Ramos (cell line): ENCODE data around the gene RELCH.
"Not testable (repeated sequence)": the region's sequence is repeated elsewhere in the genome, so short reads cannot be mapped to it uniquely, and the experiment has no call there.

Source experiments
- in situ Hi-C: fragments of 300-500 bp; cut with MboI; formaldehyde crosslinking; loops from one replicate; pipeline ENCODE4 v1.14.3; 2022; ENCODE audit warnings: low sequenced_read_pairs; ENCODE audit not compliant: unreplicated experiment

RELCH gene, protein sequence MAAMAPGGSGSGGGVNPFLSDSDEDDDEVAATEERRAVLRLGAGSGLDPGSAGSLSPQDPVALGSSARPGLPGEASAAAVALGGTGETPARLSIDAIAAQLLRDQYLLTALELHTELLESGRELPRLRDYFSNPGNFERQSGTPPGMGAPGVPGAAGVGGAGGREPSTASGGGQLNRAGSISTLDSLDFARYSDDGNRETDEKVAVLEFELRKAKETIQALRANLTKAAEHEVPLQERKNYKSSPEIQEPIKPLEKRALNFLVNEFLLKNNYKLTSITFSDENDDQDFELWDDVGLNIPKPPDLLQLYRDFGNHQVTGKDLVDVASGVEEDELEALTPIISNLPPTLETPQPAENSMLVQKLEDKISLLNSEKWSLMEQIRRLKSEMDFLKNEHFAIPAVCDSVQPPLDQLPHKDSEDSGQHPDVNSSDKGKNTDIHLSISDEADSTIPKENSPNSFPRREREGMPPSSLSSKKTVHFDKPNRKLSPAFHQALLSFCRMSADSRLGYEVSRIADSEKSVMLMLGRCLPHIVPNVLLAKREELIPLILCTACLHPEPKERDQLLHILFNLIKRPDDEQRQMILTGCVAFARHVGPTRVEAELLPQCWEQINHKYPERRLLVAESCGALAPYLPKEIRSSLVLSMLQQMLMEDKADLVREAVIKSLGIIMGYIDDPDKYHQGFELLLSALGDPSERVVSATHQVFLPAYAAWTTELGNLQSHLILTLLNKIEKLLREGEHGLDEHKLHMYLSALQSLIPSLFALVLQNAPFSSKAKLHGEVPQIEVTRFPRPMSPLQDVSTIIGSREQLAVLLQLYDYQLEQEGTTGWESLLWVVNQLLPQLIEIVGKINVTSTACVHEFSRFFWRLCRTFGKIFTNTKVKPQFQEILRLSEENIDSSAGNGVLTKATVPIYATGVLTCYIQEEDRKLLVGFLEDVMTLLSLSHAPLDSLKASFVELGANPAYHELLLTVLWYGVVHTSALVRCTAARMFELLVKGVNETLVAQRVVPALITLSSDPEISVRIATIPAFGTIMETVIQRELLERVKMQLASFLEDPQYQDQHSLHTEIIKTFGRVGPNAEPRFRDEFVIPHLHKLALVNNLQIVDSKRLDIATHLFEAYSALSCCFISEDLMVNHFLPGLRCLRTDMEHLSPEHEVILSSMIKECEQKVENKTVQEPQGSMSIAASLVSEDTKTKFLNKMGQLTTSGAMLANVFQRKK

DNA sequence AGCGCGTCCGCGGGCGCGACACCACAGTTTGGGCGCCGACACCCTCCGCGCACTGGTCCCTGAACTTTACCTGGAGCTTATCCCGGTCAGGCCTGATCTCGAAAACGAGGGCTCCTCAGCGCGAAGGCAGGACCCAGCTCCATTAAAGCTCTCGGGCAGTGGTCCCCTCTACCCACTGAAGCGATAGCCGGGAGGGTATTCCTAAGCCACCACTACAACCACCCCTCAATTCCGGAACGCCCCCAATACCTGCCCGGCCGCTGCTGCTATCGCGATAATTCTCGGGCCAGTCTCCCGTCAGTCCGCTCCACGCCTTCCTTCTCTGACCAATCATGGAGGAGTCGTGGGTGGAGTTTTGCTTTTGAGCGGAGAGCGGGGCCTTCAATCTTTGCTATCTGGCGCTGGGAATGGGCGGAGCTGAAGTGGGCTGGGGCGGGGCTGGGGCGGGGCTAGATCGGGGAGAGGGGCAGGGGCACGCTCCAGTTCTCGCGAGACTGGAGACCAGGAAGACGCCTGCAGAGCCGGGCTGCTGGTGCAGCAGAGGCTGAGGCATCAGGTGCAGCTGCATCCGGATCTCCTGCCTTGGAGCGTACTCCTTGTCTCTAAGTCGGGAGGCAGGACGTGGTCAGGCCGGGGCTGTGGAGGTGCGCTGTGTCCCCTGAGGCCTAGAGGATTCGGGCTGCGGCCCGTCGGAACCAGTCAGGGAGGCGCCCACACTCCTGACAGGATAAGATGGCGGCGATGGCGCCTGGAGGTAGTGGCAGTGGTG, at the start of gene RELCH, which contains the start of gene PIGN:
Gene RELCH (plus strand): TSS at position 482 of the 769 bp plus-strand sequence. CDS start 251 bp downstream, at position 733.
Gene PIGN (minus strand): TSS at position 283 of the 769 bp plus-strand sequence. CDS start 25,703 bp downstream, outside the sequence.
- in situ Hi-C loops: no loop called here

DNA sequence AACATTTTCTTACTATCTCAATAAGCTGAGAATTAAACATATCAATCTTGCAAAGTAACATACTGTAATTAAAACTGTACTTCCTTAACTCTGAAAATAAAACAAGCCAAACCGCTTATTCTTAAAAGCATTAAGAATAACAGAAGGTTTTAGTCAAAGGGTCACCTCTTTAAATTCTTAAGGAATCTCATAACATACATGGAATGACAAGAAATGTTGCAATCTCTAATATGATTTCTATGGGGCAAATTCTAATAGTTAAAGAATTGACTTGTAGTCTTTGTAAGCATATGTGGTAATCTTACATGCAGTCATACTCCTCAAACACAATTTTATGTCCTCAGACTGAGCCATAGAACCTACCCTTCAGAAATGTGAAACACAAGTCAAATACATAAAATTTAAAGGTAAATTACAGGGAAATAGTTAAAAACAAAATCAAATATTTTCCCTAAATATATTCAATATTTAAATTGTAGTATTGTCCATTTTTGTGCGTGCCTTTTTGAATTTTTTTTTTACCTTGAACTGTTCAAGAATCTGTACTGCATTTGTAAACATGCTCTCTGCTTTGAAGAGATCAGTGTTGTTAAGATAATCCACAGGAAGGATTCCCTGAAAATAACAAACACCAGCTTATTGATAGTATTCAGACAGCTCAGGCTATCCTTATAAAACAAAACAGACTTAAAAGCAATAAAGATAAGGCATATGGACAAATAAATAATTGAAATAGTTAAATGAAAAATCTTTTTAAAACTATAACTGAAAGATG, 48.4 kb upstream of the RELCH start:
- in situ Hi-C loops: loop anchor here (25.0 kb wide), 1 partner anchor 501 kb away; no protein-coding TSS in a partner anchor

DNA sequence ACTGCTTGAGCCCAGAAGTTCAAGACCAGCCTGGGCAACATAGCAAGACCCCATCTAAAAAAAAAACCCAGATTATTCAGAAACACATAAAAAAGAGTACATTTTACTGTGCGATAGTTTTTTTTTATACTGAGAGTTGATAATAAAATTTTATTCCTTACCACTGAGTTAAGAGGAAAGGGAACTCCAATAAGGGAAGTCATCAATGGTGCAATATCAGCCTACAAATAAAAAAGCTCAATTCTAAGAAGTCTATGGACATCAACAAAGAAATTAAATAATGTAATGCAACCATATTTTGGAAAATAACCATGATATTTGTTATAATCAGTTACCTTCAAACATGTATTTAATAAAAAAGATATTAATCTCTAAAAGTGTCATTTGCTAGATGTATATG, 46.8 kb upstream of the RELCH start:
- in situ Hi-C loops: loop anchor here (25.0 kb wide), 1 partner anchor 503 kb away; no protein-coding TSS in a partner anchor

DNA sequence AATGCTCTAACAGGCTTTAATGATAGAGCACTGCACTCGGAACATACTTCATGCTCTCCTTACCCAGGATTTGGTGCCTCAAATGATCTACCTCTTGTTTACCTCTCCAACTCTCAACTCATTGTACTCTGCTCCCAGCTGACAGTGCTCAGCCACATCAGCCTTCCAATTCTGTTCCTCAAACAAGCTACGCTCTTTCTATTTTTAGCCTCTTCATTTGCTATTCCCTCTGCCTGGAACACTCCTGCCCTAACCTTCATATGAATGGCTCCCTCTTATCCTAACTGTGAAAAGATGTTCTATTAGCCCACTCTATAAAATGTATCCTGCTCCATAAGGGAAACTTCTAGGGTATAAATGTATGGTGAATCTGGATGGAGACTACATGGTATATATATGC, 42.7 kb upstream of the RELCH start:
- in situ Hi-C loops: loop anchor here (25.0 kb wide), 1 partner anchor 507 kb away; no protein-coding TSS in a partner anchor

DNA sequence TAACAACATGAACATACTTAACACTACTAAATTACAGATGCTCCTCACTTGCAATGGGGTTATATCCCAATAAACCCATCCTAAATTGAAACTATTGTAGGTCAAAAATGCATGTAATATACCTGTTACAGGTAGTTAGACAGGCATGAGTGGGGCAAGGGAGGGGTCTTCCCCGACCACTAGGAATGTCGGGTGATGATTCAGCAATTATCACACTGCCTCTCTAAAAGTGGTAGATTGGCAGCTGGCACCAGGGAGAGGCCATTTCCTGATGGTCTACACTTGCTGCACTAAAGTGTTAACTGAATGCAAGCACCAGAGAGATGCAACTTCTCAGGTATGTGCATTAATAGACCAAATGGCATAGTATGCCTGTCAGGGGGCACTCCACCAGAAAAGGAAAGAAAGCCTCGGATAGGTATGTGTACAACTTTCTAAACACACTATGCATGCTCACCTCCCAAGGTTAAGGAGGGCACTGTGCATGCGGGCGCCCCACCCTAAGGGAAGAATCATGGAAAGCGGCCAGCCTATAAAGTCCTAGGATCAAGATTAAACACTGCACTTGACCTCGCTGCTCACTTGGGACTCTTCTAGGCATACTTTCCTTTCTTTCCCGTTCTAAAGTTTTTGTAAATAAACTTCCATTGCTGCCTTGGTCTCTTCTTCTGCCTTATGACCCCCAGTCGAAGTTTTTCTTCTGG, 35.8 kb upstream of the RELCH start:
- in situ Hi-C loops: no loop called here

DNA sequence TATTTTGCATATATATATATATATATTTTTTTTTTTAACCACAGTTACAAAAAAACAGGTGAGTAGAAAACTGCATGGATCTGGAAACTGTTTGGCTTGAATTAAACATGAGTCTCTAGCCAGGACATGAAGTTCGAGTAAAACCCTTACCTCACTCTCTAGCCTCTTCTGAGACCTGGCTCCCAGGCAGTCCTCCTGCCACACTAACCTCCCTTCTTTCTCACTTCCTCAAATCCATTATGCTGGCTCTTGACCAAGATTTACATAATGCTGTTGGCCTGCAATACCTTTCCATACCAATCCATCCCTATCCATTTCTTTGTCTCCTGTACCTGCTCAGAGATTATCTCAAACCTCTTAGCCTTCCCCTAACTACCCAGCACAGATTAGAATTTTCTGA, 34.2 kb upstream of the RELCH start:
- in situ Hi-C loops: no loop called here

DNA sequence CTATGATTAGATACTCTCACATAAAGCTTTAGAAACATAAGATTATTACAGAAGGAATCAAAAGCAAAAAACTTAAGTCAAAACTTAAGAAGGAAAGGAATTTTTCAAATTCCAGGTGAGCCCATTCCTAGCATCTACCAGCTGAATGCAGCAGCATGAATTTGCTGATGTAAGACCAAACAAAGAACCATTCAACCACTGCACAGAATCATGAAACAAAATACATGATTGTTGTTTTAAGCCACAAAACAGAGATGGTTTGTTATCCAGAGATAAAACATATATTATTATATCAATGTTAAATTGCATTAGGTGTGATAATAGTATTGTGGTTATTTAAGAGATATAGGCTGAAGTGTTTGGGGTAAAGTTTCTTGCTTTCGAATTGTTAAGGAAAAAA, 29.2 kb upstream of the RELCH start:
- in situ Hi-C loops: no loop called here

DNA sequence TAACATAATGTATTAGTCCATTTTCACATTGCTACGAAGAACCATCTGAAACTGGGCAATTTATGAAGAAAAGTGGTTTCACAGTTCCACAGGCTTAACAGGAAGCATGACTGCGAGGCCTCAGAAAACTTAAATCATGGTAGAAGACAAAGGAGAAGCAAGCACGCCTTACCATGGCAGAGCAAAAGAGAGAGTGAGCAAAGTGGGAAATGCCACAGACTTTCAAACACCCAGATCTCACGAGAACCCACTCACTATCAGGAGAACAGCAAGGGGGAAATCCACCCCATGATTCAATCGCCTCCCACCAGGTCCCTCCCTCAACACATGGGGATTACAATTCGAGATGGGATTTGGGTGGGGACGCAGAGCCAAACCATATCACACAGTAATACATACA, 22.7 kb upstream of the RELCH start:
- in situ Hi-C loops: no loop called here

DNA sequence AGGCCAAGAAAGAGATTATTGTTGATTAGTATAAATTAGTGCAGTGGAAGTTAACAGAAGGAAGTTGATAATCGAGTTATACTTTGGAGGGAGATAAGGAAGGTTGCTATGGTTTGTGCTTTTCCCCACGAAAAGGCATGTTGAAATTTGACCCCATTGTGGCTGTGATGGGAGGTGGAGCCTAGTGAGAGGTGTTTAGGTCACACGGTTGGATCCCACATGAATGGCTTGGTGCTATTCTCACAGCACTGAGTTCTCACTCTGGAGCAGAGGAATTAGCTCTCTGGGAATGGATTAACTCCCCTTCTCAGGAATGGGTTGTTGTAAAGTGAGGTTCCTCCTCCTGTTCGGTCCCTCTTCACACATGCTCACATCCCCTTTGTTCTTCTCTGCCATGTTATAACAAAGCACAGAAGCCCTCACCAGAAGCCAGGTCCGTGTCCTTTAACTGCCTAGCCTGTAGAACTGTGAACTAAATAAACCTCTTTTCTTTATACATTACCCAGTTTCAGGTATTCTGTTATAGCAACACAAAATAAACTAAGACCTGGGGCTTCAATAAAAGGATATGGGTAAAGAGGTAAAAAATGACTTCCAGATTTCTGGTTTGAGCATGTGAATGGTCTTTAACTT, 22.1 kb upstream of the RELCH start:
- in situ Hi-C loops: no loop called here

DNA sequence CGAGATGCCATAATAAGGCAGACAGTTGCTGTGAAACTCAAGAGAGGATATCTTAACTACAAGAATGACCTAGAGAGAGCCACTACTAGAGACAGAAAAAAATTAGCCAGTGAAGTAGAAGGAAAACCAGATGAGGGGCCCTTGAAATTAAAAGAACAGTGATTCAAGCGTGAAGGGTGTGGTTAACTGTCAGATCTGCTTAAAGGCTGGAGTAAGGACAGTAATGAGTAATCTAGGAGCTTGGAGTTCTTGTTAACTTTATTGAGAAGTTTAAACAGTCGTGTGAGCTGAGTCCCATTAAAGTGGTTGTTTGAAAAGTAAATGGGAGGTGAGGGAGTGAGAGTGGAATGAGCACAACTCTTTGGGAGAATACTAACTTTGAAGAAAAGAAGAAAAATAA, 21.5 kb upstream of the RELCH start:
- in situ Hi-C loops: no loop called here

DNA sequence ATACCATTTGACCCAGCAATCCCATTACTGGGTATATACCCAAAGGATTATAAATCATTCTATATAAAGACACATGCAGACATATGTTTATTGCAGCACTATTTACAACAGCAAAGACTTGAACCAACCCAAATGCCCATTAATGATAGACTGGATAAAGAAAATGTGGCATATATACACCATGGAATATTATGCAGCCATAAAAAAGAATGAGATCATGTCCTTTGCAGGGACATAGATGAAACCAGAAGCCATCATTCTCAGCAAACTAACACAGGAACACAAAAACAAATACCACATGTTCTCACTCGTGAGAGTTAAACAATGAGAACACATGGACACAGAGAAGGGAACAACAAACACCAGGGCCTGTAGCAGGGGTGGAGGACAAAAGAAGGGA, 20.5 kb upstream of the RELCH start:
- in situ Hi-C loops: not testable (repeated sequence)

DNA sequence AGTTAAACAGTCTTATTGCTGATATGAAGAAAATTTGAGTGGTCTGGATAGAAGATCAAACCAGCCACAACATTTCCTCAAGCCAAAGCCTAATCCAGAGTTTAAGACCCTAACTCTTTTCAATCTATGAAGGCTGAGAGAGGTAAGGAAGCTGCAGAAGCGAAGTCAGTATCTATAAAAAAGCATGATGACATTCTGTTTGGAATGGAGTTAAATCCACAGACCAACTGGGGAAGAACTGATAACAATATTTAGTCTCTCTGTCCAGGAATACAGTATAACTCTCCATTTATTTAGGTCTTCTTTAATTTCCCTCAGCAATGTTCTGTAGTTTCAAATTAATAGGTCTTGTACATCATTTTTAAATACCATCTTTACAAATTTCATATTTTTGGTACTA, 16.2 kb upstream of the RELCH start:
- in situ Hi-C loops: no loop called here

DNA sequence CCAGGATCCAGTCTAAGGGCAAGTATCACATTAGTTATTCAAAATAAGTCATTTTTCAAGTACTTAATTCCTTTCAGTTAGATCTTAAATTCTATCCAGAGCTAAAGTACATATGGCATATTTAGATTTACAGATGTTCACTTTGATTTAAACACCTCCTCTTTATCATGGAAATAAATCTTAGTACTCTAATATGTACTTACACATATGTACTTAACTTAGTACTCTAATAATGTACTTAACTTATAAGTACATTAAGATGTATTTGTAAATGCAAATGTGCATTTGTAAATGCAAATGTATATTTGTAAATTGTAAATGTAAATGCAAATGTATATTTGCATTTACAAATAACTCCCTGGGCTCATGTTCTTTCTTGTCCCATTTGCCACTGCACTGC, 14.8 kb upstream of the RELCH start:
- in situ Hi-C loops: no loop called here

DNA sequence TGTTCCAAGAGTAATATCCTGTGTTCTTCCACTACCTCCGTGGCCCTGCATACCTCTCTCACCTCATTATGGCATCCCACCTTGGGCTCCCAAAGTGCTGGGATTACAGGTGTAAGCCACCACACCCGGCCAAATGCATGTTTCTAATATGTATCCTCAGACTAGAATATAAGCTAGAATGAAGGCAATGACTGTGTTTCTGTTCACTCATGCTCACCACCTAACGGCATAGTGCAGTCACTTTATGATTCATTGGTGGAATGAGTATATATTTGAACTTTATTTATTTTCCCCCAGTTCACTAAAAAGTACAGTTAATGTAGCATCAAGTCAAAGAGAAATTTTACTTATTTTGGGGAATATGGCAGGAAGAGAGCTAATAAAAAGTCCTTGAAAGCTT, 11.5 kb upstream of the RELCH start:
- in situ Hi-C loops: no loop called here

DNA sequence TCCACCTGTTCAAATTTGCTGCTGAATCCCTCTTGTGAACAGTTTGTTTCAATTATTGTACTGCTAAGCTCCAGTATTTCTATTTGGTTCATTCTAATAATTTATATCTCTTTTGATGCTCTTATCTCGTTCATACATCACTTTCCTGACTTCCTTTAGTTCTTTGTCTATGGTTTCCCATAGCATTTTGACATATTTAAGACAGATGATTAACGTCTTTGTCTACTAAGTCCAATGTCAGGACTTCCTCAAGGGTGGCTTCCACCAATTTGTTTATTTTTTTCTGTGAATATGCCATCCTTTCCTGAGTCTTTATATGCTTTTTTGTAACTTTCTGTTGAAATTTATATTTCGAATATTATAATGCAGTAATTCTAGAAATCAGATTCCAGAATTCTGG, 9.8 kb upstream of the RELCH start:
- in situ Hi-C loops: no loop called here

DNA sequence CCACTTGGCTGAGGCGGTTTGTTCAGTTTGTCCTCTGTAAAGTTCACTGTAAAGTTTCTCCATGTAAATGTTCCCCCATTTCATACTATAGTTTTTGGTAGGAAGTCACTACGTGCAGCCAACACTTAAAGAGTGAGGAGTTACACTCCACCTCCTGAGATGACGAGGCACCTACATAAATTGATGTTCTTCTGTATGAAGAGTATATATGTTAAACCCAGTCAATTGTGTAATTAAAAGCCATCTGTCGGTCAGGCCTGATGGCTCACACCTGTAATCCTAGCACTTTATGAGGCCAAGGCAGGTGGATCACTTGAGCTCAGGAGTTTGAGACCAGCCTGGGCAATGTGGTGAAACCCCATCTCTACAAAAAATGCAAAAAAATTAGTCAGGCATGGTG, 7.8 kb upstream of the RELCH start:
- in situ Hi-C loops: no loop called here

DNA sequence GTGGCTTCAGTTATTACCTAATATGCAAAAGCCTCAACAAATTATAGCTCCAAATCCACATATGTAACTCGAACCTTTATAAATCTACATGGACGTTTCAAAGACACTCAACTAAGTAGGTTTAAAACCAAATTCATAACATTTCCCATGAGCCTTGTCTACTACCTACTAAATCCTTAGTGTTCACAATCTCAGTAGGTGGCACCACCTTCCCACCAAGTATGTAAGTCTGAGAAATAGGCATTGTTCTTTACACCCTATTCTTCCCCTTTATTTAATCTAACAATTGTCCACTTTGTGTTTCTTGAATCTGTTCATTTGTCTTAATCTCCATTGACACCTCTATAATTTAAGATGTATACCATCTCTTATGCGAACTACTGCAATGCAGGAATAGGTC, 4.8 kb upstream of the RELCH start:
- in situ Hi-C loops: no loop called here
